H1 (cell line): ENCODE results near the gene KIF13A. TPM values are rescaled to one million over a fixed set of nuclear protein-coding genes. Genes with fewer than 3 reads are reported as not detected.

Experiments
- CTCF ChIA-PET: fragments of 300-600 bp; sonication (Branson Sonifier 250); formaldehyde crosslinking; loops from one replicate; lab custom pipeline; 2021; ENCODE audit not compliant: partially characterized antibody; lab: Charles Lee
- POLR2A ChIA-PET: fragments of 300-600 bp; sonication (Branson Sonifier 250); formaldehyde crosslinking; loops from one replicate; lab custom pipeline; 2021; ENCODE audit warnings: inconsistent platforms; ENCODE audit not compliant: partially characterized antibody; lab: Charles Lee
- DNase-seq, 2 experiments: peaks; one replicate each; pipeline versions ENCODE4 v3.0.0 to v3.0.0-alpha.2; 2010 to 2022; ENCODE audit warnings: low spot score in 2 of 2, low read depth in 1 of 2, mixed read lengths in 1 of 2
- FAIRE-seq: peaks from 2 replicates; lab custom pipeline; 2011; peaks lifted over from hg19 to GRCh38; lab: Jason Lieb, UNC
- H2AFZ ChIP-seq: 2 replicates; pipeline ENCODE4 v1.8.1; 2012; ENCODE audit warnings: low read length, inconsistent platforms
- H2AK5ac ChIP-seq: 2 replicates; pipeline ENCODE4 v1.6.1; 2013; ENCODE audit warnings: low read depth, low read length
- H2BK120ac ChIP-seq: replicated peaks from 2 replicates; pipeline ENCODE3; 2013; ENCODE audit warnings: low read depth, low read length, inconsistent platforms
- H2BK12ac ChIP-seq: 2 replicates; pipeline ENCODE4 v1.6.1; 2013; ENCODE audit warnings: low read depth, low read length
- H2BK15ac ChIP-seq: 2 replicates; pipeline ENCODE4 v1.6.1; 2013; ENCODE audit warnings: low read length
- H2BK20ac ChIP-seq: 2 replicates; pipeline ENCODE4 v1.6.1; 2013; ENCODE audit warnings: low read length
- H2BK5ac ChIP-seq: 2 replicates; pipeline ENCODE4 v1.6.1; 2013; ENCODE audit warnings: low read depth, low read length
- H3K14ac ChIP-seq: 2 replicates; pipeline ENCODE4 v1.6.1; 2013; ENCODE audit warnings: inconsistent platforms; ENCODE audit not compliant: insufficient read length
- H3K18ac ChIP-seq: 2 replicates; pipeline ENCODE4 v1.6.1; 2013; ENCODE audit warnings: low read length; ENCODE audit errors: extremely low read depth
- H3K23ac ChIP-seq: 2 replicates; pipeline ENCODE4 v1.6.1; 2013; ENCODE audit warnings: inconsistent platforms; ENCODE audit not compliant: insufficient read length
- H3K23me2 ChIP-seq: 2 replicates; pipeline ENCODE4 v1.6.1; 2013; ENCODE audit warnings: low read depth, low read length
- H3K27ac ChIP-seq: 2 replicates; pipeline ENCODE4 v1.6.1; 2011; ENCODE audit warnings: low read depth, low read length, inconsistent platforms
- H3K27me3 ChIP-seq, 4 experiments: replicated peaks in 1 of 4; 1 replicate in 1 of 4; 2 replicates in 3 of 4; pipeline versions ENCODE4 v1.6.1 to v1.8.1; 2011 to 2013; ENCODE audit warnings: low read length in 3 of 4, mild to moderate bottlenecking in 3 of 4, inconsistent platforms in 2 of 4, mixed read lengths in 2 of 4, moderate library complexity in 1 of 4; ENCODE audit not compliant: control insufficient read depth in 3 of 4, insufficient read depth in 3 of 4; ENCODE audit errors: extremely low read depth in 1 of 4
- H3K36me3 ChIP-seq, 4 experiments: 2 replicates each; pipeline versions ENCODE4 v1.6.1 to v1.8.1; 2011 to 2013; ENCODE audit warnings: mild to moderate bottlenecking in 4 of 4, low read length in 3 of 4, moderate library complexity in 2 of 4, control low read depth in 1 of 4, inconsistent platforms in 1 of 4; ENCODE audit not compliant: insufficient read depth in 4 of 4, control insufficient read depth in 2 of 4
- H3K4ac ChIP-seq: replicated peaks from 2 replicates; pipeline ENCODE3; 2013; ENCODE audit warnings: low read length, low read depth, mixed read lengths, inconsistent platforms; ENCODE audit not compliant: insufficient read length
- H3K4me1 ChIP-seq, 4 experiments: replicated peaks in 1 of 4; 1 replicate in 1 of 4; 2 replicates in 3 of 4; pipeline versions ENCODE4 v1.6.1 to v1.8.1; 2011 to 2013; ENCODE audit warnings: low read length in 3 of 4, inconsistent platforms in 2 of 4, mixed read lengths in 1 of 4; ENCODE audit not compliant: insufficient read depth in 4 of 4, control insufficient read depth in 3 of 4
- H3K4me2 ChIP-seq, 2 experiments: 2 replicates each; pipeline versions ENCODE4 v1.6.1 to v1.8.1; 2011 to 2013; ENCODE audit warnings: low read depth in 2 of 2, low read length in 2 of 2, control low read depth in 1 of 2, inconsistent platforms in 1 of 2, mild to moderate bottlenecking in 1 of 2; ENCODE audit not compliant: insufficient read depth in 1 of 2
- H3K4me3 ChIP-seq, 4 experiments: fragments of 200-600, 300-600 bp in 1 of 4; sonication (generic), shearing (Covaris generic), sonication (Bioruptor Twin) in 1 of 4; 2 replicates each; pipeline versions ENCODE4 v1.5.1 to v1.8.1; 2011 to 2016; ENCODE audit warnings: low read length in 4 of 4, low read depth in 3 of 4, control low read depth in 2 of 4, inconsistent platforms in 2 of 4, mild to moderate bottlenecking in 2 of 4, mixed read lengths in 1 of 4, moderate library complexity in 1 of 4; ENCODE audit not compliant: insufficient read depth in 2 of 4; ENCODE audit errors: extremely low read depth in 1 of 4
- H3K56ac ChIP-seq: replicated peaks from 2 replicates; pipeline ENCODE3; 2013; ENCODE audit warnings: low read depth, mild to moderate bottlenecking, mixed read lengths, low read length, inconsistent platforms; ENCODE audit not compliant: insufficient read length
- H3K79me1 ChIP-seq: 2 replicates; pipeline ENCODE4 v1.6.1; 2013; ENCODE audit warnings: low read depth, low read length, control low read depth
- H3K79me2 ChIP-seq, 2 experiments: 2 replicates each; pipeline versions ENCODE4 v1.6.1 to v1.8.1; 2012 to 2013; ENCODE audit warnings: low read length in 2 of 2, mild to moderate bottlenecking in 2 of 2, inconsistent platforms in 1 of 2; ENCODE audit not compliant: insufficient read depth in 2 of 2, control insufficient read depth in 1 of 2
- H3K9ac ChIP-seq, 4 experiments: replicated peaks in 1 of 4; 1 replicate in 1 of 4; 2 replicates in 3 of 4; pipeline versions ENCODE4 v1.6.1 to v1.8.1; 2011 to 2013; ENCODE audit warnings: low read depth in 3 of 4, low read length in 3 of 4, control low read depth in 2 of 4, mild to moderate bottlenecking in 2 of 4, moderate library complexity in 2 of 4, inconsistent platforms in 1 of 4; ENCODE audit errors: extremely low read depth in 1 of 4
- H3K9me3 ChIP-seq, 2 experiments: 2 replicates each; pipeline versions ENCODE4 v1.6.1 to v1.8.1; 2012 to 2013; ENCODE audit warnings: mild to moderate bottlenecking in 2 of 2, moderate library complexity in 2 of 2, control low read depth in 1 of 2, inconsistent platforms in 1 of 2, low read depth in 1 of 2, low read length in 1 of 2, mixed read lengths in 1 of 2; ENCODE audit not compliant: insufficient read depth in 2 of 2
- H4K20me1 ChIP-seq, 2 experiments: replicated peaks in 1 of 2; 2 replicates each; pipeline versions ENCODE3 to v1.8.1; 2011 to 2013; ENCODE audit warnings: inconsistent platforms in 2 of 2, low read length in 2 of 2, mild to moderate bottlenecking in 1 of 2; ENCODE audit not compliant: insufficient read depth in 2 of 2, control insufficient read depth in 1 of 2
- H4K5ac ChIP-seq: 2 replicates; pipeline ENCODE4 v1.6.1; 2013; ENCODE audit warnings: low read length, low read depth, mixed read lengths, inconsistent platforms; ENCODE audit not compliant: insufficient read length
- H4K8ac ChIP-seq: 2 replicates; pipeline ENCODE4 v1.8.0; 2013; ENCODE audit warnings: mild to moderate bottlenecking, moderate library complexity, low read length, inconsistent platforms; ENCODE audit not compliant: insufficient read depth; ENCODE audit errors: extremely low read depth
- H4K91ac ChIP-seq: replicated peaks from 2 replicates; pipeline ENCODE3; 2013; ENCODE audit warnings: low read length, mixed read lengths, inconsistent platforms; ENCODE audit not compliant: insufficient read length
- CHD2 ChIP-seq: IDR thresholded peaks from 2 replicates; pipeline ENCODE4 v1.6.1; 2012; ENCODE audit warnings: low read length, improper control_type of control experiment
- EZH2 ChIP-seq: fragments of 200-600 bp; sonication (generic); IDR thresholded peaks from 2 replicates; pipeline ENCODE4 v1.7.1; 2012; ENCODE audit warnings: low read depth, mild to moderate bottlenecking, moderate library complexity, low read length, inconsistent platforms; ENCODE audit not compliant: severe bottlenecking
- HDAC2 ChIP-seq, 2 experiments: fragments of 300-600 bp in 1 of 2; sonication (generic) in 1 of 2; IDR thresholded peaks; 2 replicates each; pipeline ENCODE4 v1.6.1; 2011 to 2012; ENCODE audit warnings: low read depth in 2 of 2, low read length in 2 of 2, mild to moderate bottlenecking in 2 of 2, moderate library complexity in 2 of 2, borderline replicate concordance in 1 of 2, inconsistent platforms in 1 of 2
- HDAC6 ChIP-seq: IDR thresholded peaks from one replicate; pipeline ENCODE4 v1.7.1; 2012; ENCODE audit warnings: low read depth, mild to moderate bottlenecking, inconsistent platforms, low read length, moderate library complexity
- SIN3A ChIP-seq, 2 experiments: IDR thresholded peaks in 1 of 2; conservative IDR thresholded peaks in 1 of 2; 2 replicates each; pipeline ENCODE4 v1.6.1; 2011 to 2012; ENCODE audit warnings: low read length in 2 of 2, improper control_type of control experiment in 1 of 2, low read depth in 1 of 2, mild to moderate bottlenecking in 1 of 2
- SP1 ChIP-seq: IDR thresholded peaks from 2 replicates; pipeline ENCODE4 v1.6.1; 2011; ENCODE audit warnings: low read depth, low read length
- TBP ChIP-seq: IDR thresholded peaks from 2 replicates; pipeline ENCODE4 v1.6.1; 2011; ENCODE audit warnings: low read depth, low read length, improper control_type of control experiment
- WGBS, 2 experiments: shearing (Covaris generic) in 1 of 2; methylation state at CpG; one replicate each; pipeline versions ENCODE4 v1.1.6 to v1.1.7; 2013 to 2015; ENCODE audit warnings: low lambda C conversion rate in 2 of 2, mixed read lengths in 2 of 2, inconsistent platforms in 1 of 2, low coverage in 1 of 2, missing lambda C conversion rate in 1 of 2; ENCODE audit not compliant: insufficient replicate concordance in 2 of 2, insufficient coverage in 1 of 2, insufficient read length in 1 of 2; ENCODE audit errors: extremely low coverage in 1 of 2, missing lambda C conversion rate in 1 of 2; 5-methylcytosine and 5-hydroxymethylcytosine counted together
- polyA plus RNA-seq, 7 experiments: library from polyadenylated mRNA; depleted of rRNA in 3 of 7; stranded (reverse) in 5 of 7; unstranded in 2 of 7; fragments of >200 nt in 5 of 7; fragments of 200-250 nt in 2 of 7; gene quantifications; 1 replicate in 5 of 7; 2 replicates in 1 of 7; 4 replicates in 1 of 7; pipeline versions ENCODE4 v1.2.1 to v1.2.3, GENCODE V29; 2011 to 2013; ENCODE audit warnings: missing spikeins in 2 of 7, mixed read lengths in 2 of 7
- total RNA-seq: library from RNA; stranded (reverse); fragmentation: NEBNext Ultra II Directional; extraction: Animal tissue kit (Norgen Biotek cat#: 25700); gene quantifications from 2 replicates; pipeline ENCODE4 v1.2.1, GENCODE V29; 2021
- TF ChIP-seq, protein P1 (sequence below): IDR thresholded peaks from 2 replicates; pipeline ENCODE4 v1.6.1; 2012; ENCODE audit warnings: inconsistent platforms

The KIF13A gene
- total and polyA plus RNA-seq, 2 of the 8 experiments (the other 6 are each of a cell fraction or from before 2014, with no cell fraction given) = 14.7 to 40.8 TPM

DNA sequence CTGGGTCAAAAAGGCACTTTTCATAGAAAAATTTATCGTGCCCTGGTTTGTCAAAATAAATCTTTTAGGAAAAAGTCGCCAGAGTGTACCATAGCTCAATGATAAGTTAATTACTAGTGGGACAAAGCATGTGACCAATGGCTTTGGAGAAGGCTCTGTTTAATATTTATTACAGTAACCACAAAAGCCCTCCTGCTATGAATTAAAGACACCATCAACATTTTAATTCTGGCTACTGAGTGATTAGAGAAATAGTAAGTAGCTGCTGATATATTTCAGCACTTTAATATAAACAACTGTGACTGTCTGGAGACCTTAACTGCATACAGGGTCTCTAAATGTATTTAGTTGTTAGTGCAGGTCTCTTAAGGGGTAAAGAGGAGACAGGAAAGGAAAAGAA, 38.3 kb downstream of the KIF13A start:
- H3K4me2 ChIP-seq = no peak overlapping the region
- no peaks in the 10 kb centered on the region for H3K79me1 ChIP-seq
- no peak overlapping the region for H4K91ac ChIP-seq
- DNase-seq (no peak), FAIRE-seq (no peak)
- no peak overlapping the region for H2BK20ac ChIP-seq
- no peak overlapping the region for H2BK120ac ChIP-seq
- no peak overlapping the region for H3K4me3 ChIP-seq
- POLR2A ChIA-PET = no interaction called here
- no peak overlapping the region for H3K4ac ChIP-seq
- H4K8ac ChIP-seq = no peak overlapping the region
- no peak overlapping the region for H3K27ac ChIP-seq
- H2BK12ac ChIP-seq = no peak overlapping the region
- no peak overlapping the region for H3K56ac ChIP-seq
- no peak overlapping the region for H3K9ac ChIP-seq
- H4K5ac ChIP-seq = no peak overlapping the region
- no peaks in the 10 kb centered on the region for H3K23me2 ChIP-seq
- WGBS, 2 experiments = 97% methylated on average over 2 of the region's 2 CpGs; no CpG with 5 or more reads in 1 of the 2 experiments
- peaks cover 0 to 71% of the 10 kb centered on the region in 2 experiments; a peak in 2 of 4 replicates for H3K79me2 ChIP-seq
- H2AFZ ChIP-seq = no peak overlapping the region
- CTCF ChIA-PET = no interaction called here
- H3K18ac ChIP-seq = no peak overlapping the region
- no peaks in the 10 kb centered on the region for H3K9me3 ChIP-seq
- no peak overlapping the region for H2BK5ac ChIP-seq
- no peak overlapping the region for H3K23ac ChIP-seq
- no peaks in the 10 kb centered on the region; a peak in 1 of 8 replicates for H3K36me3 ChIP-seq
- no peaks in the 10 kb centered on the region for H3K27me3 ChIP-seq
- peaks cover 0 to 5% (median 0%) of the 10 kb centered on the region in 4 experiments; a peak in 1 of 7 replicates for H3K4me1 ChIP-seq
- H3K14ac ChIP-seq = no peak overlapping the region
- H2AK5ac ChIP-seq = no peak overlapping the region
- H2BK15ac ChIP-seq = no peak overlapping the region
- H4K20me1 ChIP-seq = no peaks in the 10 kb centered on the region
- TF ChIP-seq SP1 (no peak), CHD2 (no peak), TBP (no peak), HDAC6 (no peak), EZH2 (no peak), HDAC2 (IDR thresholded peaks at IDR 0.05; ENCODE audit: borderline replicate concordance in 1 of 2, low read depth in 2 of 2, low read length in 2 of 2) (no peak), SIN3A (conservative IDR thresholded peaks at IDR 0.05 in 1 of 2, IDR thresholded peaks at IDR 0.05 in 1 of 2; ENCODE audit: low read depth in 1 of 2, low read length in 2 of 2) (no peak)
- TF ChIP-seq, protein P1, sequence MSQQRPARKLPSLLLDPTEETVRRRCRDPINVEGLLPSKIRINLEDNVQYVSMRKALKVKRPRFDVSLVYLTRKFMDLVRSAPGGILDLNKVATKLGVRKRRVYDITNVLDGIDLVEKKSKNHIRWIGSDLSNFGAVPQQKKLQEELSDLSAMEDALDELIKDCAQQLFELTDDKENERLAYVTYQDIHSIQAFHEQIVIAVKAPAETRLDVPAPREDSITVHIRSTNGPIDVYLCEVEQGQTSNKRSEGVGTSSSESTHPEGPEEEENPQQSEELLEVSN = no peak
